Neural progenitor cell (in vitro differentiated cells): Measurements from ENCODE around the gene UBE2E1. TPM values are rescaled to one million over a fixed set of nuclear protein-coding genes. Genes with fewer than 3 reads are reported as not detected.

Source experiments
- DNase-seq: peaks from one replicate; pipeline ENCODE4 v3.0.0-alpha.2; 2016; ENCODE audit warnings: low spot score
- H2AFZ ChIP-seq: fragments of 200-600 bp; sonication (generic); replicated peaks from 2 replicates; pipeline ENCODE4 v1.6.1; 2016; ENCODE audit warnings: antibody characterized with exemption
- H3F3A ChIP-seq: fragments of 200-600 bp; sonication (generic); 2 replicates; pipeline ENCODE4 v1.6.1; 2016; ENCODE audit warnings: antibody characterized with exemption, low read depth
- H3K27ac ChIP-seq: fragments of 200-600 bp; sonication (generic); 2 replicates; pipeline ENCODE4 v1.5.1; 2016; ENCODE audit warnings: mild to moderate bottlenecking
- H3K27me3 ChIP-seq: fragments of 200-600 bp; sonication (generic); 2 replicates; pipeline ENCODE4 v1.6.1; 2016; ENCODE audit warnings: mild to moderate bottlenecking, moderate library complexity
- H3K36me3 ChIP-seq: fragments of 200-600 bp; sonication (generic); 2 replicates; pipeline ENCODE4 v1.5.1; 2016
- H3K4me1 ChIP-seq: fragments of 200-600 bp; sonication (generic); 2 replicates; pipeline ENCODE4 v1.6.1; 2016; ENCODE audit warnings: mixed run types
- H3K4me2 ChIP-seq: fragments of 200-600 bp; sonication (generic); 2 replicates; pipeline ENCODE4 v1.6.1; 2016
- H3K4me3 ChIP-seq: fragments of 200-600 bp; sonication (generic); 2 replicates; pipeline ENCODE4 v1.5.1; 2016
- H3K79me2 ChIP-seq: fragments of 200-600 bp; sonication (generic); 2 replicates; pipeline ENCODE4 v1.6.1; 2016; ENCODE audit warnings: low read depth
- H3K9ac ChIP-seq: fragments of 200-600 bp; sonication (generic); 2 replicates; pipeline ENCODE4 v1.6.1; 2016
- H3K9me3 ChIP-seq: fragments of 200-600 bp; sonication (generic); 2 replicates; pipeline ENCODE4 v1.5.1; 2016; ENCODE audit warnings: low read depth
- H4K20me1 ChIP-seq: fragments of 200-600 bp; sonication (generic); 2 replicates; pipeline ENCODE4 v1.6.1; 2016; ENCODE audit warnings: low read depth
- H3K27ac Mint-ChIP-seq: 3 replicates; pipeline ENCODE4 v1.8.0; 2021; ENCODE audit warnings: mixed read lengths
- H3K27me3 Mint-ChIP-seq: 2 replicates; pipeline ENCODE4 v1.8.0; 2022; ENCODE audit warnings: low read depth, mild to moderate bottlenecking, inconsistent platforms, moderate library complexity, mixed read lengths; ENCODE audit not compliant: insufficient read depth
- H3K36me3 Mint-ChIP-seq: 3 replicates; pipeline ENCODE4 v1.8.0; 2021; ENCODE audit warnings: mixed read lengths
- H3K4me1 Mint-ChIP-seq: 3 replicates; pipeline ENCODE4 v1.8.0; 2021; ENCODE audit warnings: mixed read lengths
- H3K4me3 Mint-ChIP-seq: 3 replicates; pipeline ENCODE4 v1.8.0; 2021; ENCODE audit warnings: mild to moderate bottlenecking, moderate library complexity, mixed read lengths
- H3K9me3 Mint-ChIP-seq: 3 replicates; pipeline ENCODE4 v1.8.0; 2020; ENCODE audit warnings: mixed read lengths
- EZH2 ChIP-seq: fragments of 200-600 bp; sonication (generic); IDR thresholded peaks from 2 replicates; pipeline ENCODE4 v1.6.1; 2017; ENCODE audit warnings: antibody characterized with exemption, mild to moderate bottlenecking, moderate library complexity
- EZH2phosphoT487 ChIP-seq: fragments of 200-600 bp; sonication (generic); IDR thresholded peaks from 2 replicates; pipeline ENCODE4 v1.6.1; 2017; ENCODE audit warnings: antibody characterized with exemption
- total RNA-seq: library from RNA; depleted of rRNA; stranded (reverse); fragments of >200 nt; gene quantifications from 2 replicates; pipeline ENCODE4 v1.2.3, GENCODE V29; 2015; ENCODE audit warnings: low replicate concordance
- TF ChIP-seq, protein P1 (sequence below): fragments of 200-600 bp; sonication (generic); IDR thresholded peaks from 2 replicates; pipeline ENCODE4 v1.5.1; 2017; ENCODE audit warnings: antibody characterized with exemption, mild to moderate bottlenecking

Gene UBE2E1
- total RNA-seq, 1 donor from 2014 or later: 391 TPM

GRCh38 chr3:23919628-23920027 is 113.9 kb downstream of the UBE2E1 start:
- Histone ChIP-seq H3F3A (peaks cover 48% of the 10 kb centered on the region), H4K20me1 (peaks cover 40% of the 10 kb centered on the region), H3K4me1 (peaks cover 20% of the 10 kb centered on the region), H3K27me3 (no peaks in the 10 kb centered on the region), H2AFZ (no peak overlapping the region), H3K27ac (peak overlapping the region; percentile 38), H3K4me2 (peak overlapping the region; percentile 99), H3K79me2 (peaks cover 54% of the 10 kb centered on the region), H3K4me3 (peak overlapping the region; percentile 23), H3K9me3 (no peaks in the 10 kb centered on the region), H3K36me3 (peaks cover 19% of the 10 kb centered on the region), H3K9ac (no peak overlapping the region)
- Mint-ChIP-seq H3K4me3 (peak overlapping the region; percentile 30), H3K27me3 (peaks cover 2% of the 10 kb centered on the region), H3K27ac (no peak overlapping the region), H3K4me1 (peaks cover 36% of the 10 kb centered on the region), H3K9me3 (no peaks in the 10 kb centered on the region), H3K36me3 (peaks cover 34% of the 10 kb centered on the region)
- no peak for DNase-seq
- TF ChIP-seq EZH2phosphoT487 (no peak), EZH2 (no peak)
- TF ChIP-seq, protein P1, sequence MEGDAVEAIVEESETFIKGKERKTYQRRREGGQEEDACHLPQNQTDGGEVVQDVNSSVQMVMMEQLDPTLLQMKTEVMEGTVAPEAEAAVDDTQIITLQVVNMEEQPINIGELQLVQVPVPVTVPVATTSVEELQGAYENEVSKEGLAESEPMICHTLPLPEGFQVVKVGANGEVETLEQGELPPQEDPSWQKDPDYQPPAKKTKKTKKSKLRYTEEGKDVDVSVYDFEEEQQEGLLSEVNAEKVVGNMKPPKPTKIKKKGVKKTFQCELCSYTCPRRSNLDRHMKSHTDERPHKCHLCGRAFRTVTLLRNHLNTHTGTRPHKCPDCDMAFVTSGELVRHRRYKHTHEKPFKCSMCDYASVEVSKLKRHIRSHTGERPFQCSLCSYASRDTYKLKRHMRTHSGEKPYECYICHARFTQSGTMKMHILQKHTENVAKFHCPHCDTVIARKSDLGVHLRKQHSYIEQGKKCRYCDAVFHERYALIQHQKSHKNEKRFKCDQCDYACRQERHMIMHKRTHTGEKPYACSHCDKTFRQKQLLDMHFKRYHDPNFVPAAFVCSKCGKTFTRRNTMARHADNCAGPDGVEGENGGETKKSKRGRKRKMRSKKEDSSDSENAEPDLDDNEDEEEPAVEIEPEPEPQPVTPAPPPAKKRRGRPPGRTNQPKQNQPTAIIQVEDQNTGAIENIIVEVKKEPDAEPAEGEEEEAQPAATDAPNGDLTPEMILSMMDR: no peak

DNA sequence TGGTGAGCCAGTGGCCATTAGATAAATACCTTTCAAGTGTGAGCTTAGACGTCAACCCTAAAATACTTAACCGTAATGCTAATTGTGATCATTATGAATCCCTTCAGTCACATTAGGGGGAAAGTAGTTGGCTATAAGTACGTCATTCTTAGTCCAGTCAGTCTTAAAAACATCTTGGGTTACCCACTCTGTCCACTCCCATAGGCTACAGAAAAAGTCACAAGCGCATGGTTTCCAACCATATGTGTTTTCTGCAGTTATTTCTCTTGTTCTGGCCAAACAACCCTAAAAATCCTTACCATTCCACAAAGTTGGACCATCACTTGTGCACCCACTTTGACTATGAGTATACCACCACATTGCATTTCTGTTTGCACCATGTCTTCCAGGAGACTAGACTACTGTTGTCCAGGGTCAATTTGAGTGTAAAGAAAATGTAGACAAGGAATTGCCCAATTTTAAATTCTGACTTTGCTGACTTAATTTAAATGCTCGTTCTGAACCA is 114.4 kb downstream of the UBE2E1 start:
- no peak overlapping the region for H3K9ac ChIP-seq
- H3K79me2 ChIP-seq: peaks cover 48% of the 10 kb centered on the region
- H3K4me1 Mint-ChIP-seq: peaks cover 30% of the 10 kb centered on the region
- H3K36me3 ChIP-seq: peaks cover 19% of the 10 kb centered on the region
- H3K4me3 Mint-ChIP-seq: peak overlapping the region; percentile 30
- no peaks in the 10 kb centered on the region for H3K9me3 Mint-ChIP-seq
- no peak for DNase-seq
- peaks cover 2% of the 10 kb centered on the region for H3K27me3 Mint-ChIP-seq
- no peaks in the 10 kb centered on the region for H3K27me3 ChIP-seq
- H3F3A ChIP-seq: peaks cover 48% of the 10 kb centered on the region
- H2AFZ ChIP-seq: no peak overlapping the region
- H3K4me1 ChIP-seq: peaks cover 14% of the 10 kb centered on the region
- H3K4me2 ChIP-seq: peak overlapping the region; percentile 99
- peak overlapping the region; percentile 38 for H3K27ac ChIP-seq
- no peaks in the 10 kb centered on the region for H3K9me3 ChIP-seq
- H3K36me3 Mint-ChIP-seq: peaks cover 32% of the 10 kb centered on the region
- H3K27ac Mint-ChIP-seq: no peak overlapping the region
- peak overlapping the region; percentile 23 for H3K4me3 ChIP-seq
- TF ChIP-seq EZH2phosphoT487 (no peak), EZH2 (no peak)
- TF ChIP-seq, protein P1: no peak
- H4K20me1 ChIP-seq: peaks cover 36% of the 10 kb centered on the region

DNA sequence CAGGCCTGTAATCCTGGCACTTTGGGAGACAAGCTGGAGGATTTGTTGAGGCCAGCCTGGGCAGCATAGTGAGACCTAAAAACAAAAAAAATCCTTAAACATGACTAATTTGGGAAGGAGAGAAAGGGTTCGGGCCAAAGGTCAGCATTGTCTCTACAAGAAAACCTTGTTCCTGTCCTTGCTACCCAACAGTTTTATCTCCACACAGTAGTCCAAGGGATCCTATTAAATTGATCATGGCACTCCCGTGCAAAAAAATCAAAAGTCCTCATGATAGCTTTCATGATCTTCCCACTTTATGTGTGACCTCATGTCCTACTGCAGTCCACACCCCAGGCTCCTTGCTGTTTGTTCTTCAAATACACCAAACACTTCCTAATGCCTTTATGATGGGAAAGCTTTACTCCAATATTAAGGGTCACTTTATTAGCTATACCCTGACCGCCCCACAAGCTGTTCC is 115.3 kb downstream of the UBE2E1 start:
- DNase-seq: no peak
- TF ChIP-seq, protein P1: no peak
- no peak for TF ChIP-seq EZH2
- no peak overlapping the region for H3K9ac ChIP-seq
- H3K27me3 ChIP-seq: no peaks in the 10 kb centered on the region
- H3K9me3 ChIP-seq: no peaks in the 10 kb centered on the region
- H3K4me1 ChIP-seq: peaks cover 6% of the 10 kb centered on the region
- Mint-ChIP-seq H3K27me3 (peaks cover 2% of the 10 kb centered on the region), H3K27ac (no peak overlapping the region), H3K4me3 (no peak overlapping the region), H3K4me1 (peaks cover 24% of the 10 kb centered on the region), H3K9me3 (no peaks in the 10 kb centered on the region), H3K36me3 (peaks cover 32% of the 10 kb centered on the region)
- peaks cover 48% of the 10 kb centered on the region for H3F3A ChIP-seq
- no peak overlapping the region for H3K4me2 ChIP-seq
- peak overlapping the region; percentile 51 for H3K27ac ChIP-seq
- H4K20me1 ChIP-seq: peaks cover 36% of the 10 kb centered on the region
- H2AFZ ChIP-seq: no peak overlapping the region
- peaks cover 40% of the 10 kb centered on the region for H3K79me2 ChIP-seq
- H3K4me3 ChIP-seq: no peak overlapping the region
- peaks cover 19% of the 10 kb centered on the region for H3K36me3 ChIP-seq
